GM12875 (cell line): ENCODE data around the gene LSM4.
"Not testable (repeated sequence)": the region's sequence is repeated elsewhere in the genome, so short reads cannot be mapped to it uniquely, and the experiment has no call there.

Experiments
- H3K4me3 ChIP-seq: one replicate; pipeline ENCODE4 v1.5.1; 2011; ENCODE audit warnings: low read depth, low read length, control low read depth
- CTCF ChIP-seq: IDR thresholded peaks from 2 replicates; pipeline ENCODE4 v1.5.1; 2011; ENCODE audit warnings: low read depth, mild to moderate bottlenecking, control low read depth, inconsistent platforms, low read length, moderate library complexity, borderline replicate concordance; ENCODE audit not compliant: insufficient read depth

The LSM4 gene

GRCh38 chr19:18361646-18362045 is 38.8 kb upstream of the LSM4 start:
- TF ChIP-seq CTCF, result no peak
- H3K4me3 ChIP-seq, result no peak overlapping the region

DNA sequence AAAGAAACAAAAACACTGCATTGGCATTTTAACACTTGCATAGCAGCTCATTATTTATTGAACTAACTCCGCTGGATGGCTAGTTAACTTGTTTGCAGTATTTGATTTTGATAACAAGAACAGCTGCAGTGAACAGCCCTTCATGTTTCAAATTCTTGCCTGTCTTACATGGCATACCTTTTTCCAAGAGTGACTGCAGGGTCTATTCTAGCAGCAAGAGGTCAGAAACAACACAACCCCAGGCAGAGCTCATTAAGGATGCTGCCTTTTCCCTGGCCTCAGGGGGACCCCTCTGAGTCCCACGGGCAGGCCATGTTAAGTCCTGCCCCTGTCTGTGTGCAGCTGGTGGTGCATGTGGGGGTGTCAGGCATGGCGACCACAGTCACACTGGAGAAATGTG is 34.2 kb upstream of the LSM4 start:
- no peak for TF ChIP-seq CTCF
- no peak overlapping the region for H3K4me3 ChIP-seq

- H3K4me3 ChIP-seq, result not testable (repeated sequence)
Measured at GRCh38 chr19:18354743-18355142, 31.9 kb upstream of the LSM4 start.

GRCh38 chr19:18353378-18354005 is 30.6 kb upstream of the LSM4 start:
- no peak overlapping the region for H3K4me3 ChIP-seq
- no peak for TF ChIP-seq CTCF

- H3K4me3 ChIP-seq, result no peak overlapping the region
- TF ChIP-seq CTCF, result no peak
Measured at GRCh38 chr19:18351544-18351943, 28.7 kb upstream of the LSM4 start.

DNA sequence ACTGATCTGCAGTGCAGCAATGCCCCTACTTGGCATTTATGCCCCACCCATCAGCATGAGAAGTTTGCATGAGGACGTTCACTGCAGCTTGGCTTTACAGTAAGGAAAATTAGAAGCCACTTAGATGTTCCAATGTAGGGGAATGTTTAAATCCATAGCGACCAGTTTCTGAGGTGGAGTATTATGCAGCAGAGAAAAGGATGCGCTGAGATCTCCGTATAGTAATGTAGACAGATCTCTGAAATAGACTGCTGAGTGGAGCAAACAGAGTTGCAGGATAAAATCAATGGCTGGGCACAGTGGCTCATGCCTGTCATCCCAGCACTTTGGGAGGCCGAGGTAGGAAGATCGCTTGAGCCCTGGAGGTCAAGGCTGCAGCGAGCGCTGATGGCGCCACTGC is 27.6 kb upstream of the LSM4 start:
- no peak for TF ChIP-seq CTCF
- H3K4me3 ChIP-seq, result no peak overlapping the region

DNA sequence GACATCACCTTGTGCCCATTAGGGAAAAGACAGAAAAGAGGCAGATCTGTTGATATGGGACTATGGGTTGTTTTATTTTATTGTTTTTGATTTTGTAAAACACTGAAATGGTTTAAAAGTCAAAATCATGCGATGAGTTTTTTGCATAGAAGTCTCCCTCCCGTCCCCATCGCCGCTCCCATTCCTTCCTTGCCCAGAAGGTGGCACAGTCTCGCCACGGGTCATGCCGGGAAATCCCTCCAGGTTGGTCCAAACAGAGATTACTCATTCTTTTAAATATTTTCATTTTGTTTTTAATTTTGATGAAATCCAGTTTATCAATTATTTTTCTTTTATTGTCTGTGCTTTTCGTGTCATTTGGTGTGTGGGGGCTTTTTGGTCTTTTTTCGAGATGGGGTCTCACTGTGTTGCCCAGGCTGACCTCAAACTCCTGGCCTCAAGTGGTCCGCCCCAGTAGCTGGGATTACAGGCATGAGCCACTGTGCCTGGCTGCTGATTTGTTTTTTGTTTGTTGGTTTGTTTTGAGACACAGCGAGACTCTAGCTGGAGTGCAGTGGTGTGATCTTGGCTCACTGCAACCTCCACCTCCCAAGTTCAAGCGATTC is 26.8 kb upstream of the LSM4 start:
- peak; percentile 66; the same call in 1 of the 2 replicates for TF ChIP-seq CTCF
- no peak overlapping the region for H3K4me3 ChIP-seq

DNA sequence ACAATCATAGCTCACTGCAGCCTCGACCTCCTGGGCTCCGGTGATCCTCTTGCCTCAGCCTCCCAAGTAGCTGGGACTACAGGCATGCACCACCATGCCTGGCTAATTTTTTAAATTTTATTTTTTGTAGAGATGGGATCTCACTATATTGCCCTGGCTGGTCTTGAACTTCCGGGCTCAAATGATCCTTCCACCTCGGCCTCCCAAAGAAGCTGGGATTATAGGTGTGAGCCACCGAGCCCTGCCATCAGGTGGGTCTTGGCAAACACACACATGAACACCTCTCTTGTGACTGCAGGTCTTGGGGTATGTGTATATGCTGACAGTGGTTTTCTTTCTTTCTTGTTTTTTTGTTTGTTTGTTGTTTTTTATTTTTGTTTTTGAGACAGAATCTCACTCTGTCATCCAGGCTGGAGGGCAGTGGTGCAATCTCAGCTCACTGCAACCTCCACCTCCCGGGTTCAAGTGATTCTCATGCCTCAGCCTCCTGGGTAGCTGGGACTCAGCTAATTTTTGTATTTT is 26.0 kb upstream of the LSM4 start:
- not testable (repeated sequence) for H3K4me3 ChIP-seq
